Activated effector memory CD4-positive, alpha-beta T cell treated with Interleukin-2 at 50 U/mL for 16 hours (primary cell): ENCODE measurements around the gene ZDHHC14.
"Not testable (repeated sequence)": the region's sequence is repeated elsewhere in the genome, so short reads cannot be mapped to it uniquely, and the experiment has no call there.

Source experiments
- DNase-seq: peaks from one replicate; pipeline ENCODE4 v3.0.0-alpha.2; 2020

Gene ZDHHC14

DNA sequence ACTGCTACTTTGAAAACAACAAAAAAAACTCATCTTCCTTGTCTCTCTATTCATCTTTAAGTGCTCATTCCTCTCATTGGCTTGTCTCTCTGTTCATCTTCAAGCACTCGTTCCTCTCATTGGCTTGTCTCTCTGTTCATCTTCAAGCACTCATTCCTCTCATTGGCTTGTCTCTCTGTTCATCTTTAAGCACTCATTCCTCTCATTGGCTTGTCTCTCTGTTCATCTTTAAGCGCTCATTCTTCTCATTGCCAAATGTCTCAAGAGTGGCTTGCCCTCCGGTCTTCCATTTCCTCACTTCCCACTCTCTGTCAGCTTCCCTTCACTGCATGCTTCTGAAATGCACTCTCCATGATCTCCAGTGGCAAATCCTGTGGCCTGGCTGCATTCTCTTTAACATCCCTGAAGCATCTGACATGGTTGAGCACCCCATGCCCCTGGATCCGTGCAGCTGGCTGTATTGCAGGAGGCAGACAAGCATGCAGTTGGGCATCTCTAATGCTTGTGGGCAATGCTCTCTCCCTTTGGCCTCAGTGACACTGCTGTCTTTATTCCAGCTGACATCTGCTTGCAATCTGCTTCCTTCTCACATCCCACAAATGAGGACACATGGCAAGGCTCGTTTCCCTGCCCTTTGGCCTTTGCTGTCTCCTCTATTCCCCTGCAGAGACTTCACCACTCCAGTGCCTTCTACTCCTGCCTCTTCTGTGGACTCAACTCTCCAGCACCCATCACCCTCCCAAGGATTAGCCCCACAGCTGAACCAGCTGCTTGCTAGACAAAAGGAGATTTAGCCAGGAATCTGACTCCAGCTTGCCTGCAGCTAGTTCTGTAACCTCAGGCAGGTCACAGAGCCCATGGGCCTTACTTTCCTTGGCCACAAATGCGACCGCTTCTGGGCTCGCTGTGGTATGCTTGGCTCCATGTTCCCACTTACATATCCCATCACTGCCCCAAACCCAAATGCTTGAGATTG is 298.9 kb downstream of the ZDHHC14 start:
- DNase-seq, result no peak

DNA sequence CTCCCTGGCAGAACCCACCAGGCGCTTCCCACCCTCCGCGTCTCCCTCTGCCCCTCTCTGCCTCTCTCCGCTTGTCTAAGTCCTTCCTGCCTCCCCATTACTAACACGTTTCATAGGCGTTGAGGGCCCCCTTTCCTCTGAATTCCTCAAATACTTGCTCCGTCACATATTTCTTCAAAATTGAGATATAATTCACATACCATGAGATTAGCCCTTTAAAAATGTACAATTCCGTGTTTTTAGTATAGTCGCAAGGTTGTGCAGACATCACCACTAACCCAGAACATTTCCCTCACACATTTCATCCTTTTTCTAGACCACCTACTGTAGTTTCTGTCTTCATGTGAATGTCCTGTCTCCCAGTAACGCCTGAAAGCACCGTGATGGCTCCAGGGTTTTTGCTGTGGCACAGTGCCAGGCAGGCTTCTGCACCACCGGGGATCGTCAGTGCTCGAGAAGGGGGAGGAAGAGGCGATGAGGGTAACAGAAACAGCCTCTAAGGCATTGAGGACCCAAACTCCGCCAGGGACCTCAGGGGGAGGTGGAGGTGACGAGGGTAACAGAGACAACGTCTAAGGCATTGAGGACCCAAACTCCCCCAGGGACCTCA is 300.2 kb downstream of the ZDHHC14 start:
- DNase-seq, result no peak

DNA sequence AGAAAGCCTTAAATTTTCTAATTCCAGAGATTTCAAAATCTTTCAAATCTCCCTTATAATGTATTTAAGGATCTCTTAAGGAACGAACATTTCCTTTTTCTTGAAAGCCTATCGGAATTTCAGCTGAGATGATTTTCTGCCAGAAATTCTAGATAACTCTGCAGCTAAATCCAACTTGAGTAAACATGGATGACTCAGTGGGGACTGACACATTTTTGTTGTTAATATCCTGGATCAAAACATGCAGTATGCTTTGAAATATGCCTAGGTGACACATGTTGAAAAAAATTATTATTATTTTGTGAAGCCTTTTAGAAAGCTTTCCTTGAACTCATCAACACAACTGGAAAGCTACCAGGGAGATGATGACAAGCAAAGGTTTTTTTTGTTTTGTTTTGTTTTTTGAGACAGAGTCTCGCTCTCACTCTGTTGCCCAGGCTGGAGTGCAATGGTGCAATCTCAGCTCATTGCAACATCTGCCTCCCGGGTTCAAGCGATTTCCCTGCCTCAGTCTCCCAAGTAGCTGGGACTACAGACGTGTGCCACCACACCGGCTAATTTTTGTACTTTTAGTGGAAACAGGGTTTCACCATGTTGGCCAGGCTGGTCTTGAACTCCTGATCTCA is 302.0 kb downstream of the ZDHHC14 start:
- no peak for DNase-seq

DNA sequence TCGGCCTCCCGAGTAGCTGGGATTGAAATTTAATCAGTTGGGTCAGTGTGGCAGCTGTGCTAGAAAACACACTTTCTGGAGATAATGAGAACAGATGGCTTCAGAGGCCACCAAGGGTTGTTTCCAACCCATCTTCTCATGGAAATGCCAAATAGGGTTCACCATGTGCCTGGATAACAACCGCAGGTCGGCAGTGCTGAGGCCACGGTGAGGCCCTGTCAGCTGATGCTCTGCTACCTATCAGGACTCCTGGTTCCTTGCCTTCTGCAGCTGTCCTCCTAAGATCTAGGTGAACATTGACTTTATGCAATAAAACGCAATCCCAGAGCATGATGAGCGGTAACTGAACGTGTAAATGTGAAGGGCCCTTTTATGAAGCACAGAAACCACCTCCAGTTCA is 302.7 kb downstream of the ZDHHC14 start:
- no peak for DNase-seq

DNA sequence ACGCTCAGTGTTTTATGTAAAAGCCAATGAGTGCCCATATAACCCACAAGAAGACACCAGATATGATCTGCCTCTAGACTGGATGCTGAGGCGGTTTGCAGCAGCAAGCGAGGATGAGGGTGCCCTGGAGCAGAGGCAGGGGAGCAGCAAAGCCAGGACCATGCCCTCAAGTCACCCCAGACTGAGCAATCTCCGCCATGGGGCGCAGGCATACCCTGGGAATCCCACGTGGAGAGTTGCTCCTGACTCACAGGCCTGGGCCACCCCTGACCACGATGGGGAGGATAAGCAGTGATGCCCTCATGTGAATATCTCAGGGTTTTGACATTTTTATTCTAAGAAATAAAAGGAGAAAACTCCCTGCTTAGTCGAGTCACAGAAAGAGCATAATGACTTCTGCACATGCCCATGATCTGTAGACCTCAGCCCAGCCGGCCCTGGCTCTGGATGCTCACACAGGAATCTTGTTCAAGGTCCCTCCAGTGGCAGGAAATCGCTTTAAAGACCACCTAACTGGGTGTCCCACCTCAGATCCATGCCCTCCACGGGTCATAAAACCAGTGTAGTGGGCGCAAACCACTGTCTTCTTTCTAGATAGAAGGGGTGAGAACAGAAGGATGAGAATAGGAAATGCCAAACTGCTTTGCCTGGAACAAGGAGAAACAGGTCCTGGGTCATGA is 303.8 kb downstream of the ZDHHC14 start:
- DNase-seq, result no peak

DNA sequence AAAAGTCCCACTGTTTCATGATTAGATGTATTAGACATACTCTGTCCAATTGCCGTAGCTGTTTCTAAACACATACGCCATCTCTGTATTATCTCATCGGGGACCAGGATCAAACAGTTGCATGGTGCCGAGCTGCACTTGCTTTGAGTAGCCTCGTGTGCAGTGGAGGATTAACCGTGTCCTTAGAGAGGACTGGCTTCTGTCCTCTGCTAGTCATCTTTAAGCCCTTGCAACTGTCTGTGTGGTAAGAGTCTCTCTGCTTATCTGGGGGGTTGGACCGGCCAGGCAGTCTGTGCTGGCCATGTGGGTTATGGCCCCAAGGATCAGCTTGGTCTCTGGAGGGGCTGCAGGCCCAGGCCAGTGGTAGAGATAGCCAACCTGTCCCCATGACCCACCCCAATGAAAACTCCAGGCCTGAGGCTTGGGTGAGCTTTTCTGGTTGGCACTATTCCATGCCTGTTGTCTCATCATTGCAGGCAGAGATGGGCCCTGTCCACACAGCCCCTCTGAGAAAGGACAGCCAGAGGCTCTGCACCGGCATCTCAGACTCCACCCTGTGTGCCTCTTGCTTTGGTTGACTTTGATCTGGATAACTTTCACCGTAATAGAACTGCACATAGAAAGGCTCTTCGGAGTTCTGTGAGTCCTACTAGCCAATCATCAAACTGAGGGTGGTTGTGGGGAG is 304.7 kb downstream of the ZDHHC14 start:
- no peak for DNase-seq

DNA sequence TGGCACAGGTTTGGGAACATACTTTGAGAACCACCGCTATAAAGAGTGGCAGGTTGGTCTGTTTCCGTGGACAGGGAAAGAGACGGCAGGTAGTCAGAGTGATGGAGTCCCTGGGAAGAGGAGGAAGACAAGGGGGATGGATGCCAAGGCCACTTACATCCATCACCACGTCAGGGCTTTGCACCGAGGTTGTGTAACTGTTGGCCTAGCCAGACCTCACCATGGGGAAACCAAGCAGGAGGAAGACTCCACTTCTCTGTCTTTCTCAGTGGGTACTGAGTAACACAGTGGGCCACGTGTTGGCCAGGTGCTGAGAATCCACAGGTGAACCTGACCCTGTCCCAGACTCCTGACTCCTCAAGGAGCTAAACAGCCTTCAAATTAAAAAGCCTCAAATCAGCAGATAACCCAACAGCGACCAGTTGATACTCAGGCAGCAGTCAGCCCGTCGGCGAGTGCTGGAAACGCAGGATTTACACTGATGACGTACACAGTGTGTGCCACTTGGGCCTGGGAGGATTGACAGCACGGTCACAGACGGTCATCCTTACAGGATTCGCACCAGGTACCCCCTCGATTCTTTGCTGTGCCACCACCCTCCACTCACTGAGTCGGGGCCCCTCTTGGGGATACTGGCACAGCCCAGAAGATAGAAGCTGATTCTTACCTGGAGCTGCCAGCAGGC is 307.4 kb downstream of the ZDHHC14 start:
- DNase-seq, result no peak

DNA sequence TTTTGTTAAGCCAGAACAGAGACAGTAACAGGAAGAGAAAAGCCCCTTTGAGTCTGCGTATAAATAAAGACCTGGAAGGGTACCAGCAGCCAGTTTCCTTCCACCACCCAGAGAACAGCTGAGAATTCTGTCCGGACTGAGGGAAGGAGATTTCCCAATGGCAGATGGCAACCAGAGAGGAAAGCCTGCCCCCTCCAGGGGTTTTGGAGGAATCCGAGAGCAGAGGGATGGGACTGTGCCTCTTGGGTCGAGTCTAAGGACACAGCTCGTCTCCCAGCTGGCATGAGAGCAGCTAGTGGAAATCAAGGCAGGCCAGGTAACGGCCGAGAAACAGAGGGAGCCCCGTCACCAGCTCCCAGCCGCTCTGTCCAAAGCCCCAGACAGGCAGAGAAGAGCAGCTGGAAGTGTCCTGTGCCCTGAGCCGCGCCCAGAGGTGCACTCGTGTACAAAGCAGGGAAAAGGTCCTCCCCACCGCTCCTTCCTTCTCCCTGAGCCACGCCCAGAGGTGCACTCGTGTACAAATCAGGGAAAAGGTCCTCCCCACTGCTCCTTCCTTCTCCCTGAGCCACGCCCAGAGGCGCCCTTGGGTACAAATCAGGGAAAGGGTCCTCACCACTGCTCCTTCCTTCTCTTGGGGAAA is 308.1 kb downstream of the ZDHHC14 start:
- DNase-seq, result no peak

DNA sequence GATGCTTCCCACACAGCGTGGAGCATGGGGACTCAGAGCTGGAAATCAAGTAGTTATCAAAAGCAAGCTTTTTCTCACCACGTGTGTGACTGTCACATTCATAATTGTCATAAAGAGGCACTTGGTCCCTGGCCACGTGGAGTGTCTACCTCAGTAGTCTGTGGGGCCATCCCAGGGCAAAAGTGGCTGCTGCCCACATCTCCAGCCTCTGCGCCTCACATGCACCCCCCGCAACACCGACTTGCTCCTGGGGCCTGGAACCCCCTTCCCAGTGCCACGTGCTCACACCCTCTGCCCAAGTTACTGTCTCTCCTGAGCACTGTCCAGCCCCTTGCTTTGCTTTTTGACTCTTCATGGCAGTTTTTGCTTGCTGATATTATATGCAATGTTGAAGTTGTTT is 308.9 kb downstream of the ZDHHC14 start:
- DNase-seq, result no peak

DNA sequence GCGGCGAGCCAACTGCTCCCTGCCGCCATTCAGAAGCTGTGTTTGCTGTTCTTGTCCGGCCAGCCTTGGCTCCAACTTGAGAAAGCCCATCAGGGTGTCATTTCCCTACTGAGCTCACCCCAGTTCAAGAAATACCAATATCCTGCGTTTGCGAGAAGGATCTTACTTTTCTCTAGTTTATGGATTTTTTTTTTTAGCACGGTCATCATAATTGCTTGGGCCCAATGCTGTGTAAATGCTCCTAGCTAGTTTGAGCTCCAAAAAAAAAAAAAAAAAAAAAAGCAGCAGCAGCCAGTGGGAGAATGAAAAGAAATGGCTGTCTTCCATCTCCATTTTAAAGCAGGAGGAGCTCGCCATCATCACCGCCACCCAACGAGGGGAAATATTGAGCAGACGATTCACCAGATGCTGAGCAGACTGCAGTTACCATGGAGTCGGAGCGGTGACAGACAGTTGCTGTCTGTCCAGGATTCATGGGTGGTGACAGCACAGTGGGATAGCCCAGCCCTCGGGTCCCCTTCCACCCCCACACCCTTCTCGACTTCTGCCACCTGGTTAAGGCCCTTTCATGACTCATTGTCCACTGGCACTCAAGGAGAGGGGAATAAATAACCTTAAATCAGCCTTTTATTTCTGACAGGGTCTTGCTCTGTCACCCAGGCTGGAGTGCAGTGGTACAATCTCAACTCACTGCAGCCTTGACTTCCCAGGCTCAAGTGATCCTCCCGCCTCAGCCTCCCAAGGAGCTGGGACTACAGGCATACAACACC is 309.6 kb downstream of the ZDHHC14 start:
- no peak for DNase-seq

DNA sequence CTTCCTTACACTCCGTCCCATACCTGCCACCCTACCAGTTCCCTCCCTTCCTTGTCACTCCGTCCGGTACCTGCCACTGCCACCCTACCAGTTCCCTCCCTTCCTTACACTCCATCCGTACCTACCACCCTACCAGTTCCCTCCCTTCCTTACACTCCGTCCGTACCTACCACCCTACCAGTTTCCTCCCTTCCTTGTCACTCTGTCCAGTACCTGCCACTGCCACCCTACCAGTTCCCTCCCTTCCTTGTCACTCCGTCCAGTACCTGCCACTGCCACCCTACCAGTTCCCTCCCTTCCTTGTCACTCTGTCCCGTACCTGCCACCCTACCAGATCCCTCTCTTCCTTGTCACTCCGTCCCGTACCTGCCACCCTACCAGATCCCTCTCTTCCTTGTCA is 310.6 kb downstream of the ZDHHC14 start:
- not testable (repeated sequence) for DNase-seq

DNA sequence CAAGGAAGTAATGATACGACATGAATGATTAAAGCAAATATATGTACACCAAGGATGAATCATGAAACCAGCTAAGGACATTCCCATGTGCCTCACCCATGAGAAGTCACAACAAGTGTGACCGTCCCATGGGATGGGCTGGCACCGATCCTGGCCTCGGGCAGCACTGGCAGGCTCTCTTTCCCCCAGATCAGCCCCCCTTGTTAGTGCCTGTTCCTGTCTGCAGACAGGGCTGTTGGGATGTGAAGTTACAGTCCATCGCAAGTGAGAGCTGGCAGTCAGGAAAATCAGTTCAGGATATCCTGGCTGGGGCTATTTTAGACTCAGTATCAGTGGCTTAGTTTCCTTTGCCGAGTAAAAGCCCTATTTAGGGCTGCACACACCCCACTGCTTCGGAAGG is 312.9 kb downstream of the ZDHHC14 start:
- no peak for DNase-seq

DNA sequence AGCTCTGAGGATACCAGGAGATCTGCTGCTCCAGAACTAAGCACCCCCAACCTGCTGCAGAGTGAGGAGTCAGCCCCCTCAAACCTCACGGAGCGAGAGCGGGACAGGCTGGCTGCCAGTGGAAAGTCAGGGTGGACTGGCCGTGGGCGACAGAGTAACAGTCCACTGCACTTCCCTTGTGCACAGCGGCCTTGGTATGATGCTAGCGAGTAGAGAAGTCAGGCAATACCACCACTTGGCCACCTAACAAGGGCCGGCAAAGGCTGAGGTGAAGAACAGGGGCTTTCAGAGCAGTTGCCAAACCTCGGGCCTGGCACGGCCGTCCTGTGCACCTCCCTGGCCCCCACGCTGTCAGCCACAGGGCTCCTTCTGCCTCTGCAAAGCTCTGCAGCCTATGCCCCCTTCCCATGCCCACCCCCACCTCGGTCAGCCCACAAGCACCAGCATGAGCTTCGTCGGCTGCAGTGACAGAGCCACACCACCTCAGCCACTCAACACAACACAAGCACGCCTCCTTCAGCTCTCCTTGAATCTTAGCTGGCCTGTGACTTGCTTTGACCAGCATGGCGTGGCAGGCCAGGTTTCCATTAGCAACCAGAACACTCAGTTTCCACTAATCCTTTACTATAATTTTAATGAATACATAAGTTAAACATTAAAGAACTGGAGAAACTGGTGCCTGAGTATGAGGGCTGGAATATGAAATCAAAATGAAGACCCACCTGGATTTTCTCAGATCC is 314.5 kb downstream of the ZDHHC14 start:
- DNase-seq, result no peak

DNA sequence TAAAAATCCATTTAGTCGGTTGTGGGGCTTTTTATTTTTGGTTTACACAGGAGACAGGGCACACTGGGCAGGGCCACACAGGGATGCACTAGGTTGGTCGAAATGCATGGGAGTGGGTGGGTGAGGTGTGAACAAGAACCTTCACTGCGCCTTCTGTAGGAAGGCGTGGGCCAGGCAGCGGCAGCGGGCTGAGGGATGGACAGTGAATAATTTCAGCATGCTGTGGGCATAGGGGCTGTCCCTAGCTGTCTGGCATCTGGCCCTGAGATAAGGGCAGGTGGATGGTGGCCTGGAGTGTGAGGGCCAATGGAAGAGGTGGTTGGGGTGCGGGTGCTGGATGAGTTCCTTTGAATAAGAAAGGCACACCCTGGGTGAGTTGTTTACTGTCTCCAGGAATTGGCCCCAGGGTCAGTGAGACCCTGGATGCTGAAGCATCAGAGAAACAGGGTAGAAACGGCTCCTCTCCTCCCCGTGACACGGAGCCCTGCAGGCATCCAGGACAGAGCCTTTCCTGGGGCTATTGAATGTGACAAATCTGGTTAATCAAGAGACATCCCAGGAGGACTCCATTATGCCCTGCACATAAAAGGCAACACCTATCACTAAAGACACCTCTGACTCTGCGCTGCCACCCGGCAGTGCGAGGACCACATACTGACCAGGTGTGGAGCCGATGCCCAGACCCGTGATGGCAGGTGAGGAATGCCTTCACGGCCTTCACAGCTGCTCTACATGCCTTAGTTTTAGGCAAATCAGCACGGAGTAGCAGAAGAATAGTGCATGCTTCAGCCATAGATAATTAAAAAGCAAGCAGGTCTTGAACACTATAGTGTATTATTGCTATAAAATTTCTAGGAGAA is 319.0 kb downstream of the ZDHHC14 start:
- DNase-seq, result no peak

DNA sequence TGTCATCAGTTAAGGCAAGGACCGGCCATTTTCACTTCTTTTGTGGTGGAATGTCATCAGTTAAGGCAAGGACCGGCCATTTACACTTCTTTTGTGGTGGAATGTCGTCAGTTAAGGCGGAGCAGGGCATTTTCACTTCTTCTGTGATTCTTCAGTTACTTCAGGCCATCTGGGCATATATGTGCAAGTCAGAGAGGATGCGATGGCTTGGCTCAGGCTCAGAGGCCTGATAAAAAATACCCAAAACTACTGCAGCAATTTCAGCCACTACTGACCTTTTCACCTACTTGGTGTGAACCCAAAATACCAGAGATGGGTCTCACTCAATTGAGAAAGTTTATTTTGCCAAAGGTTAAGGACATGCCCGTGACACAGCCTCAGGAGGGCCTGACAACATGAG is 325.4 kb downstream of the ZDHHC14 start:
- not testable (repeated sequence) for DNase-seq

DNA sequence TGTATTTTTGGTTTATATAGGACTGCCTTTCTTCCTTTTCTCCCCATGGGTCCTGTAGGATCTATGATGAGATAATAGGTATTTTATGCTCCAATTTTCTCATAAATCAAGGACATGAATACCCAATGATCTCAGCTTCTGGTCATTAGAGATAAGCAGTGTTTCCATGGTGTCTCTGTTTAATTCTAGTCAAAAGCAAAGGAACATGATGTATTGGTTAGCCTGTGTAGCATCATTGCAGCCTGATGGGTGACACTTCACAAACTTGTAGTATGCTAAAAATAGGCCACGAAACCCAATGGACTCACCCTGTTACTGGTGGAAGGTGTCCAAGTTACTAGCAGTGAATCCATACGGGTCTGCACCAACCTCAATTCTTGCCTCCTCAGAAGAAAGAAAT is 325.9 kb downstream of the ZDHHC14 start:
- DNase-seq, result no peak

DNA sequence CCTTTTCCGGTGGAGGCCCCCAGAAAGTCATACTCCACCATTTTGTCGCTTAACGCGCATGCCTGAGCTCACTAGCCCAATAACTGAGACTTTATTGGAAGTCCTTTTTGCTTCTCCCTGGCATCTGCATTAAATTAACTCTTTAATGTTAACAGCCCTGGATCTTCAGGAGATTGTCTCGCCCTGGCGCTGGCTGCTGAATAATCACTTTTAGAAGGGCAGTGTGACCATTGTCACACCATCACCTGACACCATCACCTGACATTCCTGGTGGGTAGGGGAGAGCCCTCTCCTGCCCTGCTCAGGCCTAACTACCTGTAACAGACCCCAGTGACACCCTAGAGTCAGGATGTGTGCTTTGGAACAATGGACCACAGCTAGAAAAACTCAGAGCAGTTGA is 326.6 kb downstream of the ZDHHC14 start:
- DNase-seq, result no peak

DNA sequence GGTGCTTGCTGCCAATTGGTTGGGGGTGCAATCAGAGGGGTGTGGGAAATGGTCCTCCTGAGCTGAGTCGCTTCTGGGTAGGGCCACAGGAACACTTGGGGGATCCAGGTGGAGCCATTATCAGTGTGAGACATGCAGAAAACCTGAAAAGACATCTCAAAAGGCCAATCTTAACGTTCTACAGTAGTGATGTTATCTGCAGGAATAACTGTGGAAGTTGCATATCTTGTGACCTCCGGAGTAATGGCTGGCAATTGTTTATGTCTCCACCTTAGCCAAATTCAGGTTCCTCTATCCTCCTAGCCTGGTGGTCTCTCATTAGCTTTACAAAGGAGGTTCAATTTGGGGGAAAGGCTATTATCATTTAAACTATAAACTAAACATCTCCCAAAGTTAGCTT is 327.2 kb downstream of the ZDHHC14 start:
- DNase-seq, result no peak

DNA sequence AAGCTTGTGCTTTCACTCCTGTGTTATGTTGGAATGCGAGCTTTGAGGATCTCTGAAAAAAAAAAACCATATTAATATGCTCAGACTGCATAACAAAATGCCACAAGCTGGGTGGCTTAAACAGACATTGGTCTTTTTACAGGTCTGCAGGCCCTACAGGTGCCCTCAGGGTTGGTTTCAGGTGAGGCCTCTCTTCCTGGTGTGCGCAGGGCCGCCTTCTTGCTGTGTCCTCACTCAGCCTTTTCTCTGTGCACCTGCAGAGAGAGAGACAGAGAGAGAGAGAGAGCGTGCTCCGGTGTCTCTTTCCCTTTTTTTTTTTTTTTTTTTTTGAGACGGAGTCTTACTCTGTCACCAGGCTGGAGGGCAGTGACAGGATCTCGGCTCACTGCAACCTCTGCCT is 327.9 kb downstream of the ZDHHC14 start:
- no peak for DNase-seq
